Renal cortical epithelial cell (primary cell): ENCODE data around the gene PAPOLA. TPM values are rescaled to one million over a fixed set of nuclear protein-coding genes. Genes with fewer than 3 reads are reported as not detected.

Source experiments
- total RNA-seq: library from RNA; depleted of rRNA; stranded (reverse); fragments of >200 nt; gene quantifications from 2 replicates; pipeline ENCODE4 v1.2.3, GENCODE V29; 2014

The PAPOLA gene
- total RNA-seq, 1 donor from 2014 or later, result 184 TPM

Other genes starting within 250 kb of the PAPOLA start
- 0.10 TPM in 1 of 2 replicates, not detected in the other for gene BDKRB1, start 246.2 kb upstream of the PAPOLA start, total RNA-seq
- 9.7 and 27.2 TPM in 2 replicates for gene ATG2B, start 139.0 kb upstream of the PAPOLA start, total RNA-seq
- 98.8 and 253 TPM in 2 replicates for gene GSKIP, start 138.9 kb upstream of the PAPOLA start, total RNA-seq
- 8.2 and 17.3 TPM in 2 replicates for gene AK7, start 110.3 kb upstream of the PAPOLA start, total RNA-seq